ENCODE measurements around the gene TPI1.
"Not testable (repeated sequence)": the region's sequence is repeated elsewhere in the genome, so short reads cannot be mapped to it uniquely, and the experiment has no call there.

Gene TPI1

GRCh38 chr12:6869049-6870021 is 2.0 kb downstream of the TPI1 start:
- DNase-seq: peak; percentile 32

- DNase-seq: not testable (repeated sequence)
These were observed 3.0 kb downstream of the TPI1 start for GRCh38 chr12:6870304-6870703.

- DNase-seq: no peak
These were observed 4.0 kb downstream of the TPI1 start for GRCh38 chr12:6871052-6871957.

- no peak for DNase-seq
These were observed 5.0 kb downstream of the TPI1 start for GRCh38 chr12:6872073-6873048.

GRCh38 chr12:6873094-6874014 is 6.0 kb downstream of the TPI1 start, which contains the start of gene SPSB2:
Gene SPSB2, minus strand, starts transcription at chr12:6873303. Its CDS starts 402 bp downstream, at chr12:6872901.
- DNase-seq: peak; percentile 82

- not testable (repeated sequence) for DNase-seq
These were observed 6.7 kb downstream of the TPI1 start for GRCh38 chr12:6874015-6874368.

GRCh38 chr12:6879824-6880223 is 12.5 kb downstream of the TPI1 start:
- not testable (repeated sequence) for DNase-seq

GRCh38 chr12:6883252-6883651 is 15.9 kb downstream of the TPI1 start:
- no peak for DNase-seq

- DNase-seq: no peak
These were observed 16.4 kb downstream of the TPI1 start for GRCh38 chr12:6883683-6884082.

GRCh38 chr12:6884539-6884938 is 17.2 kb downstream of the TPI1 start:
- no peak for DNase-seq

- not testable (repeated sequence) for DNase-seq
These were observed 19.1 kb downstream of the TPI1 start for GRCh38 chr12:6886206-6886999.

GRCh38 chr12:6887460-6887859 is 20.1 kb downstream of the TPI1 start:
- no peak for DNase-seq

GRCh38 chr12:6888360-6888759 is 21.0 kb downstream of the TPI1 start:
- no peak for DNase-seq

- DNase-seq: not testable (repeated sequence)
These were observed 21.5 kb downstream of the TPI1 start for GRCh38 chr12:6888794-6889193.

- DNase-seq: not testable (repeated sequence)
These were observed 22.6 kb downstream of the TPI1 start for GRCh38 chr12:6889775-6890573.

GRCh38 chr12:6890789-6891645 is 23.7 kb downstream of the TPI1 start:
- peak; percentile 82 for DNase-seq

- no peak for DNase-seq
These were observed 24.3 kb downstream of the TPI1 start for GRCh38 chr12:6891646-6892001.

- DNase-seq: not testable (repeated sequence)
These were observed 25.4 kb downstream of the TPI1 start for GRCh38 chr12:6892683-6893082.

Data from NCI-H1436 treated with DMSO at 0.1 percent for 48 hours (cell line).